ENCODE data around the gene DTWD1. TPM values are rescaled to one million over a fixed set of nuclear protein-coding genes. Genes with fewer than 3 reads are reported as not detected.
"Not testable (repeated sequence)": the region's sequence is repeated elsewhere in the genome, so short reads cannot be mapped to it uniquely, and the experiment has no call there.

The DTWD1 gene
- total RNA-seq, 3 donors from 2014 or later (not counting 1 experiment from before 2014, with no cell fraction given) = 10.0 to 14.1 (median 12.3) TPM

DNA sequence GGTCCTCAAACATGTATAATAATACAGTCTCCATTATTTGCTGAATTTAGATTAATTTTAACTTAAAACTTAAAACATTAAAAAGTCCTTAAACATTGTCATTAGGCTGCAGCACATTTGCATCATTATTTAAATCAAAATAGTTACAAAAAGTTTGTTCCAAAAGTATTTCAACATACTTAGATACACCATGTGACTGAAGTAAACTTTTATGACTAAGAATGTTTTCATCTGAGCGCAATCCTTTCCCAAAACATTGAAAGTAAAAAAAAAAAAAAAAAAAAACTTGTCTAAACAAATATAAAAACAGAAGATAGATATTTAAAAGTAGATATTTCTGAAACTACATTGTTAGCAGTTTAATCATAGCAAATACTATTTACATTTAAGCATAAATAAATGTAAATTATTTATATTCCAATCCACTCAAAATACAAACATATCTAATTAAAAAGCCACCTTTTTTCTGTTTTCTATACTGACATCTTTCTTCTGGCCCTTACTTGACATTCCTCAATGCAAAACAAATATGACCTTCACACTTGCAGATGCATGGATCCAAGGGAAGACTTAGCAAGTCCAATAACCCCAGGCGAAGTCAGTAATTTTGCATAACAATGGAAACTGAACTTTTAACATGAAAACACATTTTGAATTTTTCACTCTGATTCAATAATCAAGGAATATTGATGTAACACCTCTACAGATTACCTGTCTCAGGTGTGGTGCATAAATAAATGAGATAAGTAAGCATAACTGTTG lies 10.5 kb upstream of the DTWD1 start:
- peaks cover 7% of the 10 kb centered on the region for H3K9me3 ChIP-seq (ENCODE audit: control insufficient read depth, insufficient read depth, low read length)
- Mint-ChIP-seq H3K9me3 (peaks cover 2 to 3% of the 10 kb centered on the region in 2 donors), H3K27ac (no peak overlapping the region), H3K4me3 (no peak overlapping the region), H3K4me1 (no peaks in the 10 kb centered on the region), H3K36me3 (peaks cover 8% of the 10 kb centered on the region), H3K27me3 (ENCODE audit: low read depth in 2 of 2) (no peaks in the 10 kb centered on the region)
- no peaks in the 10 kb centered on the region for H3K27me3 ChIP-seq (ENCODE audit: control insufficient read depth, insufficient read depth, low read length)
- 100% methylated on average over 1 of the region's 2 CpGs for WGBS (ENCODE audit: insufficient coverage)
- TF ChIP-seq, protein P1, sequence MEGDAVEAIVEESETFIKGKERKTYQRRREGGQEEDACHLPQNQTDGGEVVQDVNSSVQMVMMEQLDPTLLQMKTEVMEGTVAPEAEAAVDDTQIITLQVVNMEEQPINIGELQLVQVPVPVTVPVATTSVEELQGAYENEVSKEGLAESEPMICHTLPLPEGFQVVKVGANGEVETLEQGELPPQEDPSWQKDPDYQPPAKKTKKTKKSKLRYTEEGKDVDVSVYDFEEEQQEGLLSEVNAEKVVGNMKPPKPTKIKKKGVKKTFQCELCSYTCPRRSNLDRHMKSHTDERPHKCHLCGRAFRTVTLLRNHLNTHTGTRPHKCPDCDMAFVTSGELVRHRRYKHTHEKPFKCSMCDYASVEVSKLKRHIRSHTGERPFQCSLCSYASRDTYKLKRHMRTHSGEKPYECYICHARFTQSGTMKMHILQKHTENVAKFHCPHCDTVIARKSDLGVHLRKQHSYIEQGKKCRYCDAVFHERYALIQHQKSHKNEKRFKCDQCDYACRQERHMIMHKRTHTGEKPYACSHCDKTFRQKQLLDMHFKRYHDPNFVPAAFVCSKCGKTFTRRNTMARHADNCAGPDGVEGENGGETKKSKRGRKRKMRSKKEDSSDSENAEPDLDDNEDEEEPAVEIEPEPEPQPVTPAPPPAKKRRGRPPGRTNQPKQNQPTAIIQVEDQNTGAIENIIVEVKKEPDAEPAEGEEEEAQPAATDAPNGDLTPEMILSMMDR (IDR thresholded peaks at IDR 0.05) = no peak
- no peak overlapping the region for H3K27ac ChIP-seq (ENCODE audit: low read length)
- H3K4me1 ChIP-seq (ENCODE audit: control insufficient read depth, insufficient read depth, low read length) = no peaks in the 10 kb centered on the region
- ATAC-seq (no peak), DNase-seq (no peak)
- H3K36me3 ChIP-seq (ENCODE audit: control insufficient read depth, insufficient read depth, low read length) = peaks cover 4% of the 10 kb centered on the region
- no peak overlapping the region for H3K4me3 ChIP-seq (ENCODE audit: low read length)
- intact Hi-C loops (cut with micrococcal nuclease) = no loop called here

DNA sequence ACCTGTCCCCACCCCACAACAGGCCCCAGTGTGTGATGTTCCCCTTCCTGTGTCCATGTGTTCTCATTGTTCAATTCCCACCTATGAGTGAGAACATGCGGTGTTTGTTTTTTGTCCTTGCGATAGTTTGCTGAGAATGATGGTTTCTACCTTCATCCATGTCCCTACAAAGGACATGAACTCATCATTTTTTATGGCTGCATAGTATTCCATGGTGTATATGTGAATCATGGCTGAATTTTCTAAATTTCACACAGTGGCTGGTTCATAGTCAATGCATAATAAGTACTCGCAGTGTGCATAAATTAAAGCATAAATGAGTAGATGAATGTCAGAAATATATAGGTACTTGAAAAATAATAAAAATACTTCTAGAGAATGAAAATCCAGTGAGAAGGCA lies 8.6 kb upstream of the DTWD1 start:
- H3K27me3 ChIP-seq (ENCODE audit: control insufficient read depth, insufficient read depth, low read length); intact Hi-C loops (cut with micrococcal nuclease): not testable (repeated sequence)
- no CpG with 5 or more reads among the region's 3 CpGs for WGBS (ENCODE audit: insufficient coverage)

DNA sequence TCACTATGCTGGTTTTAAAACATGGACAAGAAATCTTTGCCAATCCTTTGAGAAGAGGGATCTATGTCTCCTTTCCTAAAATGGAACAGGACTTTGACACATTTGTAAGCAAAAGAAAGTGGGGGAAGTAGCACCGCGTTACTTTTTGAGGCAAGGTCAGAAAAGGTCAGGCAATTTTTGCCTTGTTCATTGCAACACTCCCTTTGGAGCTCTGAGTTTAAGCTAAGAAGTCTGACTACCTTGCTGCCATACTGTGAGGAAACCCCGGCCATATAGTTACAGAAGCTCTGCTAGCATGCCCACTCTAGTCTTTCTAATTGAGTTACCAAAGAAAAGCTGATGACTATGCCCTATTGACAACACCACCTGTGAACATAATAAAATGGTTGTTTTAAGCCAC lies 1.6 kb upstream of the DTWD1 start:
- Histone ChIP-seq H3K4me3 (ENCODE audit: low read length) (no peak overlapping the region), H3K36me3 (ENCODE audit: control insufficient read depth, insufficient read depth, low read length) (no peaks in the 10 kb centered on the region), H3K27me3 (ENCODE audit: control insufficient read depth, insufficient read depth, low read length) (no peaks in the 10 kb centered on the region), H3K27ac (ENCODE audit: low read length) (no peak overlapping the region), H3K9me3 (ENCODE audit: control insufficient read depth, insufficient read depth, low read length) (peaks cover 9% of the 10 kb centered on the region), H3K4me1 (ENCODE audit: control insufficient read depth, insufficient read depth, low read length) (peaks cover 6% of the 10 kb centered on the region)
- DNase-seq (no peak), ATAC-seq (no peak)
- Mint-ChIP-seq H3K36me3 (peaks cover 8% of the 10 kb centered on the region), H3K4me1 (peaks cover 33 to 37% of the 10 kb centered on the region in 2 donors), H3K9me3 (peaks cover 2 to 5% of the 10 kb centered on the region in 2 donors), H3K27me3 (ENCODE audit: low read depth in 2 of 2) (no peaks in the 10 kb centered on the region), H3K27ac (peak overlapping the region; percentile 53 to 97), H3K4me3 (no peak overlapping the region)
- TF ChIP-seq, protein P1 (IDR thresholded peaks at IDR 0.05) = no peak
- intact Hi-C loops (cut with micrococcal nuclease) = no loop called here
- 83% methylated on average over 3 of the region's 3 CpGs for WGBS (ENCODE audit: insufficient coverage)

More for the DNA sequence above, 8.6 kb upstream of the DTWD1 start:
- not testable (repeated sequence) for H3K36me3 ChIP-seq (ENCODE audit: control insufficient read depth, insufficient read depth, low read length); H3K4me1 ChIP-seq (ENCODE audit: control insufficient read depth, insufficient read depth, low read length); H3K4me3 ChIP-seq (ENCODE audit: low read length); H3K27ac Mint-ChIP-seq; H3K27me3 Mint-ChIP-seq (ENCODE audit: low read depth in 2 of 2); H3K4me1 Mint-ChIP-seq; H3K9me3 ChIP-seq (ENCODE audit: control insufficient read depth, insufficient read depth, low read length); H3K4me3 Mint-ChIP-seq; H3K9me3 Mint-ChIP-seq; DNase-seq; ATAC-seq; H3K36me3 Mint-ChIP-seq; H3K27ac ChIP-seq (ENCODE audit: low read length)

DNA sequence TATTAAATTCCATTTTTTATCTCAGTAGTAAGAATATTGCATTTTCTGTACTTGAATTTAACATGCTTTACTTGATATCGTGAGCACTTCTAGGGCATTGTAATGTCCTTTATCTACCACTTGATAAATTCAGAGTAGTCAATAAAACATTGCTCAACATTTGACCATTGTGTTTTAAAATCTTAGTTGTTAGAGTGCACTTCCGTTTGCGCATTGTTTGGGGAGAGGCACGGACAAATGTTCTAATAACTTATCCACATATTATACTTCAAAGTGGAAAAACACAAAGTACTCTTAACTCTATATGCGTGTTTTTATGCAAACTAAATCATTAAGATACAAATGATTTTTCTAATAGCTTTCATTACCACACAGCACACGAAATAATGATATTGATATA lies 649 bp upstream of the DTWD1 start:
- peak in 1 of 2 donors; percentile 51 for DNase-seq
- Histone ChIP-seq H3K36me3 (ENCODE audit: control insufficient read depth, insufficient read depth, low read length) (peaks cover 4% of the 10 kb centered on the region), H3K27me3 (ENCODE audit: control insufficient read depth, insufficient read depth, low read length) (no peaks in the 10 kb centered on the region), H3K9me3 (ENCODE audit: control insufficient read depth, insufficient read depth, low read length) (peaks cover 3% of the 10 kb centered on the region), H3K4me1 (ENCODE audit: control insufficient read depth, insufficient read depth, low read length) (peaks cover 6% of the 10 kb centered on the region), H3K4me3 (ENCODE audit: low read length) (peak overlapping the region; percentile 97), H3K27ac (ENCODE audit: low read length) (peak overlapping the region; percentile 82)
- Mint-ChIP-seq H3K27me3 (ENCODE audit: low read depth in 2 of 2) (no peaks in the 10 kb centered on the region), H3K27ac (peak overlapping the region; percentile 96 to 97), H3K4me3 (peak overlapping the region; percentile 98), H3K4me1 (peaks cover 33 to 37% of the 10 kb centered on the region in 2 donors), H3K36me3 (no peaks in the 10 kb centered on the region), H3K9me3 (peaks cover 0 to 2% of the 10 kb centered on the region in 2 donors)
- TF ChIP-seq, protein P1 (IDR thresholded peaks at IDR 0.05) = no peak
- 7% methylated on average over 6 of the region's 6 CpGs for WGBS (ENCODE audit: insufficient coverage)
- intact Hi-C loops (cut with micrococcal nuclease) = loop anchor here (2.0 to 10.0 kb wide), 5 partner anchors 463 to 745 kb away; partner anchors contain the start of genes COPS2, EID1, GABPB1 and SECISBP2L
- ATAC-seq = no peak

Measured in natural killer cell (primary cell).